Measurements from ENCODE around the gene TRIM72. TPM values are rescaled to one million over a fixed set of nuclear protein-coding genes. Genes with fewer than 3 reads are reported as not detected.

Gene TRIM72
- total RNA-seq, 1 donor from 2014 or later: not detected

Other genes with a start within 250 kb of the TRIM72 start
- gene HSD3B7, start 228.9 kb upstream of the TRIM72 start, total RNA-seq: 21.0 and 26.4 TPM in 2 replicates
- 0.51 and 0.70 TPM in 2 replicates for gene STX1B, start 203.5 kb upstream of the TRIM72 start, total RNA-seq
- gene STX4, start 180.6 kb upstream of the TRIM72 start, total RNA-seq: 22.9 and 26.2 TPM in 2 replicates
- gene ZNF668, start 139.9 kb upstream of the TRIM72 start, total RNA-seq: 7.3 and 9.0 TPM in 2 replicates
- 16.0 and 17.4 TPM in 2 replicates for gene ZNF646, start 139.7 kb upstream of the TRIM72 start, total RNA-seq
- gene PRSS53, start 125.2 kb upstream of the TRIM72 start, total RNA-seq: 0.88 and 2.0 TPM in 2 replicates
- gene VKORC1, start 119.3 kb upstream of the TRIM72 start, total RNA-seq: 67.6 and 109 TPM in 2 replicates
- 18.4 and 36.2 TPM in 2 replicates for gene BCKDK, start 105.7 kb upstream of the TRIM72 start, total RNA-seq
- 38.3 and 45.6 TPM in 2 replicates for gene KAT8, start 96.5 kb upstream of the TRIM72 start, total RNA-seq
- not detected in 2 replicates for gene PRSS8, start 78.4 kb upstream of the TRIM72 start, total RNA-seq
- 0.51 TPM in 1 of 2 replicates, not detected in the other for gene PRSS36, start 64.1 kb upstream of the TRIM72 start, total RNA-seq
- gene FUS, start 34.0 kb upstream of the TRIM72 start, total RNA-seq: 68.2 and 71.3 TPM in 2 replicates
- gene PYCARD, start 11.4 kb upstream of the TRIM72 start, total RNA-seq: 74.5 and 101 TPM in 2 replicates
- gene PYDC1, start 3.0 kb downstream of the TRIM72 start, total RNA-seq: not detected in 2 replicates
- 0.34 TPM in 1 of 2 replicates, not detected in the other for gene ITGAM, start 45.9 kb downstream of the TRIM72 start, total RNA-seq
- 0.14 and 0.34 TPM in 2 replicates for gene ITGAX, start 141.1 kb downstream of the TRIM72 start, total RNA-seq
- not detected in 2 replicates for gene ITGAD, start 179.2 kb downstream of the TRIM72 start, total RNA-seq
- not detected in 2 replicates for gene COX6A2, start 214.2 kb downstream of the TRIM72 start, total RNA-seq
- gene ZNF843, start 228.7 kb downstream of the TRIM72 start, total RNA-seq: 0.05 and 0.17 TPM in 2 replicates
- gene ARMC5, start 245.4 kb downstream of the TRIM72 start, total RNA-seq: 26.4 and 29.8 TPM in 2 replicates